HG03280 (cell line): ENCODE results near the gene SNX18.
"Not testable (repeated sequence)": the region's sequence is repeated elsewhere in the genome, so short reads cannot be mapped to it uniquely, and the experiment has no call there.

Experiments used
- ATAC-seq: cut with Tn5 transposase; IDR thresholded peaks from one replicate; pipeline ENCODE4 v1.9.1; 2021; ENCODE audit warnings: mild to moderate bottlenecking, moderate library complexity; ENCODE audit not compliant: unreplicated experiment

Gene SNX18

GRCh38 chr5:54518818-54519508, 1.4 kb downstream of the SNX18 start:
- no peak for ATAC-seq

- ATAC-seq: no peak
Observed at GRCh38 chr5:54519509-54519876, 1.9 kb downstream of the SNX18 start.

GRCh38 chr5:54520438-54520846, 2.9 kb downstream of the SNX18 start:
- no peak for ATAC-seq

GRCh38 chr5:54520940-54521339, 3.4 kb downstream of the SNX18 start:
- ATAC-seq: no peak

- no peak for ATAC-seq
Observed at GRCh38 chr5:54521856-54522479, 4.4 kb downstream of the SNX18 start.

GRCh38 chr5:54523534-54523933, 6.0 kb downstream of the SNX18 start:
- no peak for ATAC-seq

- no peak for ATAC-seq
Observed at GRCh38 chr5:54524082-54524481, 6.5 kb downstream of the SNX18 start.

GRCh38 chr5:54524704-54525103, 7.1 kb downstream of the SNX18 start:
- ATAC-seq: no peak

- no peak for ATAC-seq
Observed at GRCh38 chr5:54525261-54525660, 7.7 kb downstream of the SNX18 start.

- no peak for ATAC-seq
Observed at GRCh38 chr5:54525692-54526091, 8.1 kb downstream of the SNX18 start.

GRCh38 chr5:54526604-54527288, 9.2 kb downstream of the SNX18 start:
- no peak for ATAC-seq

- no peak for ATAC-seq
Observed at GRCh38 chr5:54528633-54529209, 11.2 kb downstream of the SNX18 start.

- ATAC-seq: no peak
Observed at GRCh38 chr5:54529565-54529964, 12.0 kb downstream of the SNX18 start.

- ATAC-seq: no peak
Observed at GRCh38 chr5:54531546-54531945, 14.0 kb downstream of the SNX18 start.

- ATAC-seq: no peak
Observed at GRCh38 chr5:54533541-54534190, 16.1 kb downstream of the SNX18 start.

GRCh38 chr5:54534191-54535004, 16.8 kb downstream of the SNX18 start:
- no peak for ATAC-seq

GRCh38 chr5:54535149-54535844, 17.7 kb downstream of the SNX18 start:
- ATAC-seq: no peak

- ATAC-seq: not testable (repeated sequence)
Observed at GRCh38 chr5:54536375-54536774, 18.8 kb downstream of the SNX18 start.

- not testable (repeated sequence) for ATAC-seq
Observed at GRCh38 chr5:54536861-54537260, 19.3 kb downstream of the SNX18 start.

- ATAC-seq: no peak
Observed at GRCh38 chr5:54537725-54538124, 20.2 kb downstream of the SNX18 start.
